ENCODE measurements around the gene KRT13.
A peak's percentile ranks its signal among the peaks of the same experiment; 100 is the strongest.

DNA sequence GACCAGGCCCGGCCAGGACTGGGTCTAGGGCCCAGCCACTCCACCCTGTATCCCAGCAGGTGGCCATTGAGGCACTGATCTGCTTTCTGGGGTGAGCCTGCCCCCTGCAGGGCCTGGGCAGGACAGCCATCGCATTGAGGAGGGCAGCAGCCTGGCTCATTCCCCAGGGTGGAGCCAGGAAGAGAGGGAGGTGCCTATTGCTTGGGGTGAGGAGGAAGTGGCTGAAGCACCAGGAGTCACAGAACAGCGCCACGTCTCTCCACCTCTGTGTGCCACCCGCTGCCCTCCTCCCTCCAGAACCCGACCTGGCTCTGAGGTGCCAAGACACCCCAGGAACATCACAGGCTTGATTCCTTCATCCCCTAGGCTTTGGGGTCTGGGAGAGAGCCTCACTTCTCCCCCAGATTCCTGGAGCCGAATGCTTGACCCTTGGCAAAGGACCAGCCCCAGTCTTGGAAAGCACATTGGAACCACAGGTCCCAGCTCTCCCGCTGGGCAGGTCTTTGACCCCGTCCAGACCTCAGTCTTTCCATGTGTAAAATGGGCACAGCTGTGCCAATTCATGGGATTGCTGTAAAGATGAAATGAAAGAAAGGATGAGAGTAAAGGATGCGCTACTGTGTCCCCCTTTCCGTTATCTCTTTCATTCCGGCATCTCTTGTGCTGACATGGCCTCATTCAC, 8.5 kb downstream of the KRT13 start:
- TF ChIP-seq CTCF (IDR thresholded peaks at IDR 0.05) = peak; percentile 10 to 81 (median 47)
- peak in 2 of 3 donors; percentile 26 to 42 for TF ChIP-seq POLR2A (IDR thresholded peaks at IDR 0.05)

All from body of pancreas (tissue), 4 donors.